ENCODE data around the gene ACTR6.

Gene ACTR6

DNA sequence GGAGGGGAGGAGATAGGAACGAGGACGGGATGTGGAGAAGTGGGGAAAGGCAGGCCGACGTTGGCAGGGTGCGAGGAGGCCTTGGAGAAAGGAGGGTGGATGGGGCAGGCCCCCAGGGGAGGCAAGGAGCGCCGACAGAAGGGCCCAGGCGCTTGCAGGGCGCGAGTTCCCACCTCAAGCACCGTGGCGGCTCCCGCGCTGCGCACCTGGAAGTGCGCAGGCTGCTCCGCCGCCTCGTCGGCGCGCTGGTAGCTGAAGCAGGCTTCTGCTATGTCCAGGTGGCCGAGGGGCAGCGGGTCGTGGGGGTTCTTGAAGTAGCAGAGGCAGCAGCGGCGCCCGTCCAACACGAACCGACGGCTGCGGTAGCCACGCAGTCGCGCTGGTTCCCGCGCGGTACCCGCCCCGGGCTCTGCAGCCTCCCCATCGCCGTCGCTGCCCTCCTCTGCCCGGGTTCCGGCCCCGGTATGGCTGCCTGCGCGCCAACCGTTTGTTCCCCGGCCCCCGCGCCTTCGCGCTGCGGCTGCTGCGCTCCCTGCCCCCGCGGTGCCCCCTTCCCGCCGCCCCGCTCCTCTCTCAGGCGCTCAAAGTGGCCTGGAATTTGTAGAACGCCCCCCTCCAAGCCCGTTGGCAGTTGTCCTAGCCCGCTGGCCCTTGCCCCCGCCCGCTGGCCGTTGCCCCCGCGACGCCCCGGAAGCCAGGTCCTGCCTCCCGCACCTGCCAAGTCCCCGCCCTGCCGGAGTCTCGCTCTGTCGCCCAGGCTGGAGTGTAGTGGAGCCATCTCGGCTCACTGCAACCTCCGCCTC lies 1.1 kb upstream of the ACTR6 start:
- Histone ChIP-seq H3K4me3 (ENCODE audit: extremely low read depth, insufficient read depth, low read length, poor library complexity, severe bottlenecking) (peak overlapping the region; percentile 78), H3K4me1 (ENCODE audit: control insufficient read depth, insufficient read depth, low read length, poor library complexity, severe bottlenecking) (no peaks in the 10 kb centered on the region), H3K27ac (ENCODE audit: low read depth, low read length, severe bottlenecking) (no peak overlapping the region), H3K9me3 (ENCODE audit: control insufficient read depth, low read length) (no peaks in the 10 kb centered on the region), H3K36me3 (ENCODE audit: control insufficient read depth, insufficient read depth, low read length) (peaks cover 1% of the 10 kb centered on the region)
- 0 to 1% methylated on average over 65 to 73 of the region's 79 CpGs for WGBS, 2 experiments (ENCODE audit: insufficient coverage in 2 of 2)

GRCh38 chr12:100201604-100202423 lies 1.2 kb downstream of the ACTR6 start:
- H3K9me3 ChIP-seq (ENCODE audit: control insufficient read depth, low read length) = no peaks in the 10 kb centered on the region
- peaks cover 4% of the 10 kb centered on the region for H3K36me3 ChIP-seq (ENCODE audit: control insufficient read depth, insufficient read depth, low read length)
- no peaks in the 10 kb centered on the region for H3K4me1 ChIP-seq (ENCODE audit: control insufficient read depth, insufficient read depth, low read length, poor library complexity, severe bottlenecking)
- 89 to 90% methylated on average over 14 to 19 of the region's 24 CpGs for WGBS, 2 experiments (ENCODE audit: insufficient coverage in 2 of 2)
- H3K27ac ChIP-seq (ENCODE audit: low read depth, low read length, severe bottlenecking) = no peak overlapping the region
- H3K4me3 ChIP-seq (ENCODE audit: extremely low read depth, insufficient read depth, low read length, poor library complexity, severe bottlenecking) = peak overlapping the region; percentile 78

DNA sequence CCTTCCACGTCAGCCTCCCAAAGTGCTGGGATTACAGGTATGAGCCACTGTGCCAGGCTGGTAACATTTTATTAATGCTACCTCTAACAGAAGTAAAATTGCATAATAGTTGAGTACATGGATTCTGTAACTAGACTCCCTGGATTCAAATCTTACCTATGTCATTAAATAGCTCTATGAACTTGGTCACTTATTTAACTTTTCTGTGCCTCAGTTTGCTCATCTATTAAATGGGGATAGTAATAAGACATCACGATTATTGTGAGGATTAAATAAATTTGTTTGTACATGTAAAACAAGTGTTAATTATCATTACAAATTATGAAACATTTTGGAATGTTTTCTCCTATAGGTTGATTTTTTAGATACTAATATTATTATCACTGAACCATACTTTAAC lies 6.7 kb downstream of the ACTR6 start:
- H3K9me3 ChIP-seq (ENCODE audit: control insufficient read depth, low read length) = no peaks in the 10 kb centered on the region
- no peaks in the 10 kb centered on the region for H3K4me1 ChIP-seq (ENCODE audit: control insufficient read depth, insufficient read depth, low read length, poor library complexity, severe bottlenecking)
- H3K4me3 ChIP-seq (ENCODE audit: extremely low read depth, insufficient read depth, low read length, poor library complexity, severe bottlenecking) = no peak overlapping the region
- H3K27ac ChIP-seq (ENCODE audit: low read depth, low read length, severe bottlenecking) = no peak overlapping the region
- peaks cover 39% of the 10 kb centered on the region for H3K36me3 ChIP-seq (ENCODE audit: control insufficient read depth, insufficient read depth, low read length)
- no CpG with 5 or more reads among the region's 2 CpGs for WGBS, 2 experiments (ENCODE audit: insufficient coverage in 2 of 2)

- peaks cover 47% of the 10 kb centered on the region for H3K36me3 ChIP-seq (ENCODE audit: control insufficient read depth, insufficient read depth, low read length)
Observed at GRCh38 chr12:100208834-100209233, 8.2 kb downstream of the ACTR6 start.

DNA sequence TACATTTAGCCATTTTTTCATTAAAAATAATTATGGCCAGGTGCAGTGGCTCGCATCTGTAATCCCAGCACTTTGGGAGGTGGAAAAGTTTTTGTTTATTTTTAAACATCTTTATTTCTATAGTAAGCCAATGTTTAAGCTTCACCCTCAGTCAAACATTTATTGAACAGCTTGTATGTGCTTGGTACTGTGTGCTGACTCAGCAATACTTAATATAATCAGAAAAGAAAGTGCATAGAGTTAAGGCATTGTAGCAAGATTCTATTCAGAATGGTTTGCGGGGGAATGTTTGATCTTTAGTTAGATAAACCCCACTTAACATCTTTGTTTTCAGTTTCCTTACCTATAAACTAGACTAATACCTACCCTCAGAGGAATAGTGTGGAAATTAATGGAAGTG lies 11.1 kb downstream of the ACTR6 start:
- Histone ChIP-seq H3K9me3 (ENCODE audit: control insufficient read depth, low read length) (no peaks in the 10 kb centered on the region), H3K36me3 (ENCODE audit: control insufficient read depth, insufficient read depth, low read length) (peaks cover 55% of the 10 kb centered on the region), H3K4me1 (ENCODE audit: control insufficient read depth, insufficient read depth, low read length, poor library complexity, severe bottlenecking) (no peaks in the 10 kb centered on the region), H3K4me3 (ENCODE audit: extremely low read depth, insufficient read depth, low read length, poor library complexity, severe bottlenecking) (no peak overlapping the region), H3K27ac (ENCODE audit: low read depth, low read length, severe bottlenecking) (no peak overlapping the region)
- no CpG with 5 or more reads among the region's 2 CpGs for WGBS, 2 experiments (ENCODE audit: insufficient coverage in 2 of 2)

More at GRCh38 chr12:100208834-100209233, 8.2 kb downstream of the ACTR6 start:
- H3K4me3 ChIP-seq (ENCODE audit: extremely low read depth, insufficient read depth, low read length, poor library complexity, severe bottlenecking) = no peak overlapping the region
- H3K27ac ChIP-seq (ENCODE audit: low read depth, low read length, severe bottlenecking) = no peak overlapping the region
- H3K9me3 ChIP-seq (ENCODE audit: control insufficient read depth, low read length) = no peaks in the 10 kb centered on the region
- no peaks in the 10 kb centered on the region for H3K4me1 ChIP-seq (ENCODE audit: control insufficient read depth, insufficient read depth, low read length, poor library complexity, severe bottlenecking)
- 91 to 93% methylated on average over 2 to 4 of the region's 5 CpGs for WGBS, 2 experiments (ENCODE audit: insufficient coverage in 2 of 2)

- Histone ChIP-seq H3K36me3 (ENCODE audit: control insufficient read depth, insufficient read depth, low read length) (peaks cover 44% of the 10 kb centered on the region), H3K4me3 (ENCODE audit: extremely low read depth, insufficient read depth, low read length, poor library complexity, severe bottlenecking) (no peak overlapping the region), H3K27ac (ENCODE audit: low read depth, low read length, severe bottlenecking) (no peak overlapping the region), H3K4me1 (ENCODE audit: control insufficient read depth, insufficient read depth, low read length, poor library complexity, severe bottlenecking) (no peaks in the 10 kb centered on the region), H3K9me3 (ENCODE audit: control insufficient read depth, low read length) (no peaks in the 10 kb centered on the region)
- WGBS, 2 experiments (ENCODE audit: insufficient coverage in 2 of 2) = 80% methylated on average over 1 to 2 of the region's 5 CpGs
Observed at GRCh38 chr12:100213016-100213891, 12.6 kb downstream of the ACTR6 start.

GRCh38 chr12:100214518-100214917 lies 13.9 kb downstream of the ACTR6 start:
- no peak overlapping the region for H3K27ac ChIP-seq (ENCODE audit: low read depth, low read length, severe bottlenecking)
- peaks cover 40% of the 10 kb centered on the region for H3K36me3 ChIP-seq (ENCODE audit: control insufficient read depth, insufficient read depth, low read length)
- H3K9me3 ChIP-seq (ENCODE audit: control insufficient read depth, low read length) = no peaks in the 10 kb centered on the region
- 88 to 100% methylated on average over 1 of the region's 2 CpGs for WGBS, 2 experiments (ENCODE audit: insufficient coverage in 2 of 2)
- H3K4me3 ChIP-seq (ENCODE audit: extremely low read depth, insufficient read depth, low read length, poor library complexity, severe bottlenecking) = no peak overlapping the region
- no peaks in the 10 kb centered on the region for H3K4me1 ChIP-seq (ENCODE audit: control insufficient read depth, insufficient read depth, low read length, poor library complexity, severe bottlenecking)

GRCh38 chr12:100215209-100215608 lies 14.6 kb downstream of the ACTR6 start:
- Histone ChIP-seq H3K9me3 (ENCODE audit: control insufficient read depth, low read length) (no peaks in the 10 kb centered on the region), H3K36me3 (ENCODE audit: control insufficient read depth, insufficient read depth, low read length) (peaks cover 45% of the 10 kb centered on the region), H3K4me3 (ENCODE audit: extremely low read depth, insufficient read depth, low read length, poor library complexity, severe bottlenecking) (no peak overlapping the region), H3K4me1 (ENCODE audit: control insufficient read depth, insufficient read depth, low read length, poor library complexity, severe bottlenecking) (no peaks in the 10 kb centered on the region), H3K27ac (ENCODE audit: low read depth, low read length, severe bottlenecking) (no peak overlapping the region)
- no CpG with 5 or more reads among the region's 1 CpG for WGBS, 2 experiments (ENCODE audit: insufficient coverage in 2 of 2)

GRCh38 chr12:100216337-100216736 lies 15.7 kb downstream of the ACTR6 start:
- Histone ChIP-seq H3K27ac (ENCODE audit: low read depth, low read length, severe bottlenecking) (no peak overlapping the region), H3K4me1 (ENCODE audit: control insufficient read depth, insufficient read depth, low read length, poor library complexity, severe bottlenecking) (no peaks in the 10 kb centered on the region), H3K9me3 (ENCODE audit: control insufficient read depth, low read length) (no peaks in the 10 kb centered on the region), H3K4me3 (ENCODE audit: extremely low read depth, insufficient read depth, low read length, poor library complexity, severe bottlenecking) (no peak overlapping the region), H3K36me3 (ENCODE audit: control insufficient read depth, insufficient read depth, low read length) (peaks cover 43% of the 10 kb centered on the region)
- WGBS, 2 experiments (ENCODE audit: insufficient coverage in 2 of 2) = 89 to 92% methylated on average over 3 to 4 of the region's 4 CpGs

GRCh38 chr12:100219328-100220109 lies 18.9 kb downstream of the ACTR6 start:
- no peaks in the 10 kb centered on the region for H3K4me1 ChIP-seq (ENCODE audit: control insufficient read depth, insufficient read depth, low read length, poor library complexity, severe bottlenecking)
- WGBS, 2 experiments (ENCODE audit: insufficient coverage in 2 of 2) = 93% methylated on average over 3 of the region's 5 CpGs; no CpG with 5 or more reads in 1 of the 2 experiments
- H3K27ac ChIP-seq (ENCODE audit: low read depth, low read length, severe bottlenecking) = no peak overlapping the region
- H3K36me3 ChIP-seq (ENCODE audit: control insufficient read depth, insufficient read depth, low read length) = peaks cover 32% of the 10 kb centered on the region
- H3K4me3 ChIP-seq (ENCODE audit: extremely low read depth, insufficient read depth, low read length, poor library complexity, severe bottlenecking) = no peak overlapping the region
- no peaks in the 10 kb centered on the region for H3K9me3 ChIP-seq (ENCODE audit: control insufficient read depth, low read length)

Data from mesodermal cell (in vitro differentiated cells).